Lung (tissue), 12 donors: ENCODE measurements around the gene RBFOX2. TPM values are rescaled to one million over a fixed set of nuclear protein-coding genes. Genes with fewer than 3 reads are reported as not detected.

Source experiments
- ATAC-seq: fragments of 200-7000 bp; cut with Tn5 transposase; one replicate; pipeline ENCODE4 v1.9.1; 2020; ENCODE audit warnings: moderate number of reproducible peaks; ENCODE audit not compliant: insufficient read depth, low FRiP score
- DNase-seq, 3 donors: peaks; one replicate each; pipeline ENCODE4 v3.0.0-alpha.2; 2013 to 2017
- H3K27ac ChIP-seq, 2 donors: one replicate each; pipeline ENCODE4 v1.5.1; 2013; ENCODE audit warnings: mild to moderate bottlenecking in 2 of 2, moderate library complexity in 2 of 2, control low read depth in 1 of 2, inconsistent platforms in 1 of 2, low read depth in 1 of 2, low read length in 1 of 2
- H3K27me3 ChIP-seq, 3 donors: one replicate each; pipeline ENCODE4 v1.5.1; 2013; ENCODE audit warnings: low read length in 2 of 3; ENCODE audit not compliant: control insufficient read depth in 3 of 3, insufficient read depth in 3 of 3
- H3K36me3 ChIP-seq, 4 donors: one replicate each; pipeline ENCODE4 v1.5.1; 2013; ENCODE audit warnings: low read length in 4 of 4, mild to moderate bottlenecking in 1 of 4, moderate library complexity in 1 of 4; ENCODE audit not compliant: control insufficient read depth in 4 of 4, insufficient read depth in 4 of 4
- H3K4me1 ChIP-seq, 5 donors: one replicate each; pipeline ENCODE4 v1.5.1; 2013; ENCODE audit warnings: low read length in 5 of 5, mild to moderate bottlenecking in 2 of 5, moderate library complexity in 1 of 5; ENCODE audit not compliant: control insufficient read depth in 5 of 5, insufficient read depth in 5 of 5
- H3K4me3 ChIP-seq: one replicate; pipeline ENCODE4 v1.5.1; 2013; ENCODE audit warnings: mild to moderate bottlenecking, control low read depth, moderate library complexity
- H3K9ac ChIP-seq, 2 donors: one replicate each; pipeline ENCODE4 v1.5.1; 2013; ENCODE audit warnings: low read length in 2 of 2, control low read depth in 1 of 2; ENCODE audit not compliant: insufficient read depth in 1 of 2
- H3K9me3 ChIP-seq, 4 donors: one replicate each; pipeline ENCODE4 v1.5.1; 2013; ENCODE audit warnings: low read length in 3 of 4, mild to moderate bottlenecking in 1 of 4, moderate library complexity in 1 of 4; ENCODE audit not compliant: control insufficient read depth in 4 of 4, insufficient read depth in 3 of 4
- WGBS, 2 donors: extraction: QIAGEN DNeasy Blood & Tissue Kit; methylation state at CpG; one replicate each; pipeline ENCODE4 v1.1.7; 2013; 5-methylcytosine and 5-hydroxymethylcytosine counted together
- polyA plus RNA-seq, 2 donors: library from polyadenylated mRNA; stranded (reverse); fragments of 200-250 nt; gene quantifications; one replicate each; pipeline ENCODE4 v1.2.1, GENCODE V29; 2013
- total RNA-seq, 2 donors: library from RNA; depleted of rRNA in 1 of 2; stranded (reverse); fragments of >200 nt in 1 of 2; gene quantifications; one replicate each; pipeline ENCODE4 v1.2.1, GENCODE V29; 2014 to 2021
- TF ChIP-seq, protein P1 (sequence below): IDR thresholded peaks from 2 replicates; pipeline ENCODE4 v1.5.1; 2012; ENCODE audit warnings: mild to moderate bottlenecking; ENCODE audit errors: control extremely low read depth, extremely low read depth
- donor health status: control.
- donor health status: control.
- donor health status: Bipolar disorder and iron deficiency.
- donor health status: healthy.
- donor health status: DM: yes; HTN: yes; CAD: no.

Gene RBFOX2
- total and polyA plus RNA-seq, 4 donors: 16.5 to 195 (median 43.3) TPM

DNA sequence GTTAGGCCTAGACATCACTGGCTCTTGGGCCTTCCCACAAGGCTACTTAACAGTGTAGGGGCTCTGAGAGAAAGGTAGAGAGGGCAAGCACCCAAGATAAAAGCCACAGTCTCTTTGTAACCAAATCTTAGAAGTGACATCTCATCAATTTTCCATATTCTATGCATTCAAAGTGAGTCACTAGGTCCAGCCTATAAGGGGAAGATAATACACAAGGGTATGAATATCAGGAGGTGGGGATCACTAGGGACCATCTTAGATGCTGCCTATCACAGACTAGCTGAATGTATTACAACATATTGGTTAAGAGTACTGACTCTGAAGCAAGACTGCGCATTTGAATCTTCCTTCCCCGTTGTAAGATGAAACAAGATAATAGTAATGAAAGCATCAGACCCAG is 144.1 kb downstream of the RBFOX2 start:
- no peak for ATAC-seq
- Histone ChIP-seq H3K36me3 (peaks cover 0 to 2% (median 0%) of the 10 kb centered on the region in 4 donors), H3K27ac (peak overlapping the region in 1 of 2 donors; percentile 12), H3K27me3 (no peaks in the 10 kb centered on the region), H3K9ac (no peak overlapping the region), H3K4me3 (no peak overlapping the region), H3K4me1 (peaks cover 0 to 34% (median 17%) of the 10 kb centered on the region in 5 donors), H3K9me3 (no peaks in the 10 kb centered on the region)
- 70 to 90% methylated on average over 2 of the region's 2 CpGs for WGBS, 2 donors
- no peak for DNase-seq
- TF ChIP-seq, protein P1, sequence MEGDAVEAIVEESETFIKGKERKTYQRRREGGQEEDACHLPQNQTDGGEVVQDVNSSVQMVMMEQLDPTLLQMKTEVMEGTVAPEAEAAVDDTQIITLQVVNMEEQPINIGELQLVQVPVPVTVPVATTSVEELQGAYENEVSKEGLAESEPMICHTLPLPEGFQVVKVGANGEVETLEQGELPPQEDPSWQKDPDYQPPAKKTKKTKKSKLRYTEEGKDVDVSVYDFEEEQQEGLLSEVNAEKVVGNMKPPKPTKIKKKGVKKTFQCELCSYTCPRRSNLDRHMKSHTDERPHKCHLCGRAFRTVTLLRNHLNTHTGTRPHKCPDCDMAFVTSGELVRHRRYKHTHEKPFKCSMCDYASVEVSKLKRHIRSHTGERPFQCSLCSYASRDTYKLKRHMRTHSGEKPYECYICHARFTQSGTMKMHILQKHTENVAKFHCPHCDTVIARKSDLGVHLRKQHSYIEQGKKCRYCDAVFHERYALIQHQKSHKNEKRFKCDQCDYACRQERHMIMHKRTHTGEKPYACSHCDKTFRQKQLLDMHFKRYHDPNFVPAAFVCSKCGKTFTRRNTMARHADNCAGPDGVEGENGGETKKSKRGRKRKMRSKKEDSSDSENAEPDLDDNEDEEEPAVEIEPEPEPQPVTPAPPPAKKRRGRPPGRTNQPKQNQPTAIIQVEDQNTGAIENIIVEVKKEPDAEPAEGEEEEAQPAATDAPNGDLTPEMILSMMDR: no peak

DNA sequence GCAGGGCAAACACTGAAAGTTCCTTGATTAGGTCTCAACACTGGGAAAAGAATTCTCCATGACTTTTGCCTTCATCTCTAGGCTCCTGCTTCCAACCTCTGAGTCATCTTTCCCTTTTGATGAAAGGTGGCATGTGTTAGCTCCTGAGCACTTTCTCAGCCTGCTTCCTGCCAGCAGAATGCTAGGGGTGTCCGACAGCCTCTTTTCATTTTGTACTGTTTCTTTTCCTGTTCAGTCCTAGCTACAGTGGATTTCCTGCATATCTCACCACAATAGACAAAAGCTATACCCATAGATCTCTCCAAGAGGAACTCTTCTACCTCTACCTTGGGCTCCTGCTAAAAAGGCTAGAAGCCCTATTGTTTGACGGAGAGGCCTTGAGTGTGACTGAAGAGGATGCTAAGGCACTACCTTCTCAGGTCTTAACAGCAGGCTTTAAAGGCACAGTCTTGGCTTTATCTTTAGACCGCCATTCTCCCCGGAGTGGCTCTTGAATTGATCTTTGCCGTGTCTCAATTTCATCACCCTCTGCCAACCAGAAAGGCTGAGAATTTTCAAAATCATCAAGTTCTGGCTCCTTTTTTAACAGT is 145.5 kb downstream of the RBFOX2 start:
- ATAC-seq (no peak), DNase-seq (no peak)
- WGBS, 2 donors: 45 to 68% methylated on average over 5 of the region's 5 CpGs
- Histone ChIP-seq H3K9ac (no peak overlapping the region), H3K4me1 (peaks cover 0 to 31% (median 17%) of the 10 kb centered on the region in 5 donors), H3K27ac (peak overlapping the region; percentile 4 to 65), H3K27me3 (no peaks in the 10 kb centered on the region), H3K9me3 (no peaks in the 10 kb centered on the region), H3K36me3 (no peaks in the 10 kb centered on the region), H3K4me3 (no peak overlapping the region)
- TF ChIP-seq, protein P1: no peak

DNA sequence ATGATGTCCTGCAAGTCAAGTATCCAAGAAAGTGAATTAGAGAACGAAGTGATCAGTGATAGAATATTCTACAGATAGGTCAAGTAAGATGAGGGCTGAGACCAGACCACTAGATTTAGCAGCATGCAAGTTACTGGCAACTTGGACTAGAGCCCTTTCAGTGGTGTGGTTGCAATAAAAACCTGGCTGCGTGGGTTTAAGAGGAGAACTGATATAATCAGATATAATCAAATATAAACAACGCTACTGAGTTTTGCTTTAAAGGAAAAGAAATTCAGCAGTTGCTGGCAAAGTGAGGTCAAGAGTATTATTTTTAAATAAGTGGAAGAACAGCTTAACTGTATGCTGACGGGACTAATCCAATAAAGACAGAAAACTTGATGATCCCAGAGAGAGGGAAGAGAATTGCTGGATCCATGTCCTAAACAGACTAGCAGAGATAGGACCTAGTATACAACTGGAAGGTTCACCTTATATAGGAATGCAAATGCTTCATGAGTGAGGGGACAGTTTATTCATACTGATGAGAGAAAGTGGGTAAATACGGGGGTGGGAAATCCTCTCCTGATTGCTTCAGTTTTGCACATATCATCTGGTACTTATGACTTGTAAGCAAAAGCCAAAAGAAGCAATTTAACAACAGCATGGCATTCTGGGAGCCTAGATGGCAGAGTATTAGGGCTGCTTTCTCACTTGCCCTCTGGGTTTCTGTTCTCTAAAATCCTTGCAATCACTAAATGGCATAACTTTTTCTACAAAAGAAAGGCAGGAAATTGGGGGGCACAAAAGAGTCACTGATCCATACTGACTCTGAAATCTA is 146.2 kb downstream of the RBFOX2 start:
- Histone ChIP-seq H3K4me1 (peaks cover 0 to 30% (median 17%) of the 10 kb centered on the region in 5 donors), H3K36me3 (no peaks in the 10 kb centered on the region), H3K27me3 (no peaks in the 10 kb centered on the region), H3K9me3 (no peaks in the 10 kb centered on the region), H3K9ac (no peak overlapping the region), H3K4me3 (no peak overlapping the region), H3K27ac (peak overlapping the region; percentile 4 to 65)
- ATAC-seq: peak; percentile 19
- WGBS, 2 donors: 36 to 57% methylated on average over 5 of the region's 5 CpGs
- TF ChIP-seq, protein P1: no peak
- DNase-seq: peak in 2 of 3 donors; percentile 43 to 59
